T-helper 22 cell (primary cell): ENCODE results near the gene PRRC2C.
"Not testable (repeated sequence)": the region's sequence is repeated elsewhere in the genome, so short reads cannot be mapped to it uniquely, and the experiment has no call there.

Experiments used
- DNase-seq: peaks from one replicate; pipeline ENCODE4 v3.0.0-alpha.2; 2020; ENCODE audit warnings: low read depth

PRRC2C gene

GRCh38 chr1:171500803-171501202, 15.5 kb downstream of the PRRC2C start:
- DNase-seq, result no peak

GRCh38 chr1:171501305-171502024, 16.1 kb downstream of the PRRC2C start:
- DNase-seq, result no peak

GRCh38 chr1:171506525-171507304, 21.4 kb downstream of the PRRC2C start:
- no peak for DNase-seq

DNA sequence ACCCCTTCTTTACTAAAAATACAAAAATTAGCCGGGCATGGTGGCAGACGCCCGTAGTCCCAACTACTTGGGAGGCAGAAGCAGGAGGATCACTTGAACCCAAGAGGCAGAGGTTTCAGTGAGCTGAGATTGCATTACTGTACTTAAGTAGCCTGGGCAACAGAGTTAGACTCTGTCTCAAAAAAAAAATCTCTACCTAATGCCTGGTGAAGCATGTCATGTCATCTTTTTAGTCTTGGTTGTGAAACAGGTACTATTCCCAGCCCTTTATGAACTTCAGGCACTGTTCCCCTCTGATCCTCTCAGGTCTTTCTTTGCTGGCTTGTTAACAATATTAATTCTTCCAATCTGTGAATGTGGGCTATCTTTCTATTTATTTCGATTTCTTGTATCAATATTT, 22.1 kb downstream of the PRRC2C start:
- DNase-seq, result no peak

- DNase-seq, result no peak
Observed at GRCh38 chr1:171509191-171509590, 23.9 kb downstream of the PRRC2C start.

DNA sequence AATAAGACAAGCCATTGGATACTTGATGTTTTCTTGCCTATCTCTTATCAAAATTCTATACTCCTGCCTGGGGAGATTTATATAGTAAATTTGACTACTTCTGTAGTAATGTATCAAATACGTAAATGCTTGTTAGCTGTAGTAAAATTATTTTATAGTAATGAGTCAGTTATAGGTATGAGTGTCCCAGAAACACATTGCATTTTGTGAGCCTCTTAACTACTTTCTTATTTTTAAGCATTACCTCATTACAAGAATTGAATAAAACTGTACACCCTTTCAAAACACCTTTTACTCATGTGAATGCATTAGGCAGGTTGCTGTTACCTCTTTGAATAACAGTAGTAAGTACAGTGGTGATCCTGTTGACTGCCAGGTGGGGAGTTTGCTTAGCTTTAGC, 28.4 kb downstream of the PRRC2C start:
- no peak for DNase-seq

GRCh38 chr1:171515299-171515698, 30.0 kb downstream of the PRRC2C start:
- DNase-seq, result no peak

DNA sequence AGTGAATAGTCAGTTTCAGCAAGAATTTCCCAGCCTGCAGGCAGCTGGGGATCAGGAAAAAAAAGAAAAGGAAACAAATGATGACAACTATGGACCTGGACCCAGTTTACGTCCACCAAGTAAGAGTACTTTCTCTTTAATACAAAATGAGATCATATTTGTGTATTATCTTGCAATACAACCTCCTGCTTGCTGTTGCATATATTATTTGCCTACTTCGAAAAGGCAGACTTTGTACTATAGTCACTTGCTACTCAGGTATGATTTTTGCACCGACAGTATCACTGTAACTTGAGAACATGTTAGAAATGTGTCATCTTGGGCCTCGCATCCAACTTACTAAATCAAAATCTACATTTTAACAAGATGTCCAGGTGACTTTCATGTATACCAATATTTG, 30.4 kb downstream of the PRRC2C start:
- DNase-seq, result no peak

DNA sequence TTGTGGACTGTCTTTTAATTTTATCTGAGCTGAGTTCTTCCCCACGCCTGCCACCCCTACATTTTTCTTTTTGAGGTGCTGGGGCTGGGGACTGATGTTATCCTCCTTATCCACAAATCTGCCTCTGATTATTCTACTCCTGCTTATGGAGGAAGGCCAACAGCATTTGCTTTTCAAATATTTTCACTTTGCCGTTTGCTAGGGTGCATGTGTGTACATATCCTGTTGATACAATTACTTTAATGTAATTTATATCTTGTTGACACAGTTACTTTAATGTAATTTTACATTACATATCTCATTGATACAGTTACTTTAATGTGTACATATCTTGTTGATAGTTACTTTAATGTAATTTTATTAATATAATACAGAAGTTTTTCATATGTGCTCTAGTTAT, 36.2 kb downstream of the PRRC2C start:
- no peak for DNase-seq

GRCh38 chr1:171530676-171531075, 45.3 kb downstream of the PRRC2C start:
- no peak for DNase-seq

- no peak for DNase-seq
Observed at GRCh38 chr1:171532520-171532919, 47.2 kb downstream of the PRRC2C start.

DNA sequence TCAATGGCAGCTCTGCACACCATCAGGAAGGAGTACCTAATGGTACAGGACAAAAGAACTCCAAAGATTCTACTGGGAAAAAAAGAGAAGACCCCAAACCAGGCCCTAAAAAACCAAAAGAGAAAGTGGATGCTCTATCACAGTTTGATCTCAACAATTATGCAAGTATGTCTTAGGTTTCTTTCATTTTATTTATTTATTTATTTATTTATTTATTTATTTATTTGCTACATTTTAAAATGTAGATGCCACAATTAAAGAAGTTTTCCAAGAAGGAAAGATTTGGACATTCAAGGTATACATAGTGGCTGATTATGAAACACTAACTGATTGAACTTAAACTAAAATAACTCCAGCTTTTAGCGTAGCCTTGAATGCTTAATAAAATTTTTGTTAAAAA, 60.2 kb downstream of the PRRC2C start:
- no peak for DNase-seq

DNA sequence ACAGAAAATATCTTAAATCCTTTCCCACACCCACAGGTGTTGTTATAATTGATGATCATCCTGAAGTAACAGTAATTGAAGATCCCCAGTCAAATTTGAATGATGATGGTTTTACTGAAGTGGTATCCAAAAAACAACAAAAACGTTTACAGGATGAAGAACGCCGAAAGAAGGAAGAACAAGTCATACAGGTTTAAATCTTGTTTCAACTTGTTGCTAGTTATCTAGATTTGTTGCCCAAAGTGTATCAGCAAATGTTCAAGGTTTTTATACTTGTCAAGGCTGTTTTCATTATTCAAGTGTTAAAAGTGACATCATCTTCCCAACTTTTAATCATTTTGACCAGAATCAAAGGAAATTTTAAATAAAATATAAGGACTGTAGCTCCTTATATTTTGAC, 64.7 kb downstream of the PRRC2C start:
- no peak for DNase-seq

DNA sequence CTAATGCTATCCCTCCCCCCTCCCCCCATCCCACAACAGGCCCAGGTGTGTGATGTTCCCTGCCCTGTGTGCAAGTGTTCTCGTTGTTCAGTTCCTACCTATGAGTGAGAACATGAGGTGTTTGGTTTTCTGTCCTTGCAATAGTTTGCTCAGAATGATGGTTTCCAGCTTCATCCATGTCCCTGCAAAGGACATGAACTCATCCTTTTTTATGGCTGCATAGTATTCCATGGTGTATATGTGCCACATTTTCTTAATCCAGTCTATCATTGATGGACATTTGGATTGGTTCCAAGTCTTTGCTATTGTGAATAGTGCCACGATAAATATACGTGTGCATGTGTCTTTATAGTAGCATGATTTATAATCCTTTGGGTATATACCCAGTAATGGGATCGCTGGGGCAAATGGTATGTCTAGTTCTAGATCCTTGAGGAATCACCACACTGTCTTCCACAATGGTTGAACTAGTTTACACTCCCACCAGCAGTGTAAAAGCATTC, 65.3 kb downstream of the PRRC2C start:
- DNase-seq, result not testable (repeated sequence)

GRCh38 chr1:171553960-171554359, 68.6 kb downstream of the PRRC2C start:
- not testable (repeated sequence) for DNase-seq

- no peak for DNase-seq
Observed at GRCh38 chr1:171563675-171564074, 78.3 kb downstream of the PRRC2C start.

GRCh38 chr1:171566467-171566866, 81.1 kb downstream of the PRRC2C start:
- DNase-seq, result no peak

GRCh38 chr1:171570295-171570694, 85.0 kb downstream of the PRRC2C start:
- no peak for DNase-seq

DNA sequence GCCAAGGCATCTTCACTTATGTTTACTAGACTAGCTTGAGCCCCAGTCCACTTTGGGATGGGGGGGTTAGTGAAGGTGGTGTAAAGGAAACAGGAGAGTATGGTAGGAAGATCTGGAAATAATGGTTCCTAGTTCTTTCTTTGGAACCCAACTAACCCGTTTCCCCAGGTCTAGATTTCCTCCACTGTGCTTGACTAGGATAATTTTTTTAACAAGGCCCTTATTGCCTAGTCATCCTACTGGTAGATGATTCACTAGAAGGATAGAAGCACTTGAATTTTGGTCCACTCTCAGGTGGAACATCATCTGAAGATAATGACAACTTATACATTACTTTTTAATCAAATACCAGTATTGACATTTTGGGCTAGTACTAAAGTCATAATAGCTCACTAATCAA, 90.8 kb downstream of the PRRC2C start:
- no peak for DNase-seq

- no peak for DNase-seq
Observed at GRCh38 chr1:171581226-171581625, 95.9 kb downstream of the PRRC2C start.

DNA sequence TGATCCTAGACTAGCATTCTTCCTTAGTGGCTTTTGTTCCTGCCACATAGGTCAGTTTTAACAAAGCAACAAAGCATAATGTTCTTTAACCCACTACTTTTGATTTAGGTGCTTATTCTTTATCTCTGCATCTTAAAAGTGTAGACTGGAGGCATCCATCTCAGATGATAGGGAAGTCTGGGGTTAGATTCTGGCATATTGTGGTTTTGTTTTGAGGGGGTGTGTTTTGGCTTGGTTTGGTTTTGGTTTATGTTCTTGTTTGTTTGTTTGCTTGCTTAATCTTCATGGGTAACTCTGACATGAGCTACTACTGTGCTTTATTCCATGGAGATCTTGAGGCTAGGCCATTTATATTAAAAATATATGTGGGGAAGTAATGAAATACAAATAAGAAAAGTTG, 96.4 kb downstream of the PRRC2C start:
- no peak for DNase-seq

- DNase-seq, result no peak
Observed at GRCh38 chr1:171582589-171582988, 97.3 kb downstream of the PRRC2C start.

GRCh38 chr1:171583591-171584201, 98.4 kb downstream of the PRRC2C start:
- no peak for DNase-seq
